ENCODE results near the gene RERE. TPM values are rescaled to one million over a fixed set of nuclear protein-coding genes. Genes with fewer than 3 reads are reported as not detected.

RERE gene
- polyA plus RNA-seq, 1 of the 3 experiments (the other 2 are of a cell fraction): 8.1 TPM

- TF ChIP-seq REST (IDR thresholded peaks at IDR 0.05; ENCODE audit: low read depth, low read length): no peak
- no peak for TF ChIP-seq FOXM1 (IDR thresholded peaks at IDR 0.05; ENCODE audit: low read depth)
- TF ChIP-seq JUND (IDR thresholded peaks at IDR 0.05): no peak
- no peak for TF ChIP-seq NRF1 (IDR thresholded peaks at IDR 0.05; ENCODE audit: low read depth, low read length)
- no peak for TF ChIP-seq USF1 (IDR thresholded peaks at IDR 0.05; ENCODE audit: borderline replicate concordance, low read depth)
- no peak for TF ChIP-seq FOXJ3 (CRISPR knock-in tag; IDR thresholded peaks at IDR 0.05)
- TF ChIP-seq TEAD4 (IDR thresholded peaks at IDR 0.05; ENCODE audit: borderline replicate concordance, insufficient read depth): no peak
Observed at GRCh38 chr1:8547791-8548190, 269.6 kb downstream of the RERE start (continued).

GRCh38 chr1:8545078-8545477 is 272.4 kb downstream of the RERE start:
- Histone ChIP-seq H2AFZ (ENCODE audit: low read depth) (no peak overlapping the region), H3K79me2 (ENCODE audit: insufficient read depth) (peaks cover 5% of the 10 kb centered on the region; the same call in 1 of the 2 replicates), H3K4me1 (ENCODE audit: control insufficient read depth in 1 of 2, insufficient read depth in 2 of 2, low read depth in 1 of 2, low read length in 1 of 2) (peaks cover 0 to 9% of the 10 kb centered on the region in 2 experiments; a peak in 3 of 4 replicates), H3K9me2 (no peaks in the 10 kb centered on the region), H3K4me2 (no peak overlapping the region), H4K20me1 (ENCODE audit: insufficient read depth) (no peaks in the 10 kb centered on the region), H3K9ac (no peak overlapping the region), H3K9me3 (peaks cover 11% of the 10 kb centered on the region), H3K4me3 (ENCODE audit: low read depth in 2 of 2, low read length in 1 of 2) (no peak overlapping the region), H3K36me3 (replicated peaks in 1 of 2; ENCODE audit: control insufficient read depth in 1 of 2, insufficient read depth in 2 of 2, low read length in 1 of 2) (peaks cover 11 to 23% of the 10 kb centered on the region in 2 experiments), H3F3A (replicated peaks; ENCODE audit: insufficient read depth) (peaks cover 8% of the 10 kb centered on the region), H3K27ac (ENCODE audit: low read depth in 2 of 2, low read length in 1 of 2) (no peak overlapping the region), H3K27me3 (ENCODE audit: insufficient read depth) (no peaks in the 10 kb centered on the region)
- no peak for TF ChIP-seq RAD21 (IDR thresholded peaks at IDR 0.05; ENCODE audit: low read length)
- no peak for TF ChIP-seq FOXJ3 (CRISPR knock-in tag; IDR thresholded peaks at IDR 0.05)
- no peak for TF ChIP-seq USF1 (IDR thresholded peaks at IDR 0.05; ENCODE audit: borderline replicate concordance, low read depth)
- TF ChIP-seq GATA2 (CRISPR knock-in tag; IDR thresholded peaks at IDR 0.05): no peak
- TF ChIP-seq JUND (IDR thresholded peaks at IDR 0.05): no peak
- TF ChIP-seq GABPA (IDR thresholded peaks at IDR 0.05; ENCODE audit: low read depth): no peak
- no peak for TF ChIP-seq CTCF (IDR thresholded peaks at IDR 0.05)
- TF ChIP-seq FOSL2 (IDR thresholded peaks at IDR 0.05; ENCODE audit: borderline replicate concordance, low read depth): no peak
- POLR2A ChIA-PET: no interaction called here
- no peak for DNase-seq
- CTCF ChIA-PET: no interaction called here
- 90% methylated on average over 6 of the region's 6 CpGs for WGBS (ENCODE audit: low lambda C conversion rate)

Measured in SK-N-SH (cell line).